Measurements from ENCODE around the gene OR56A1.
"Not testable (repeated sequence)": the region's sequence is repeated elsewhere in the genome, so short reads cannot be mapped to it uniquely, and the experiment has no call there.

Gene OR56A1, protein sequence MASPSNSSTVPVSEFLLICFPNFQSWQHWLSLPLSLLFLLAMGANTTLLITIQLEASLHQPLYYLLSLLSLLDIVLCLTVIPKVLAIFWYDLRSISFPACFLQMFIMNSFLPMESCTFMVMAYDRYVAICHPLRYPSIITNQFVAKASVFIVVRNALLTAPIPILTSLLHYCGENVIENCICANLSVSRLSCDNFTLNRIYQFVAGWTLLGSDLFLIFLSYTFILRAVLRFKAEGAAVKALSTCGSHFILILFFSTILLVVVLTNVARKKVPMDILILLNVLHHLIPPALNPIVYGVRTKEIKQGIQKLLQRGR

DNA sequence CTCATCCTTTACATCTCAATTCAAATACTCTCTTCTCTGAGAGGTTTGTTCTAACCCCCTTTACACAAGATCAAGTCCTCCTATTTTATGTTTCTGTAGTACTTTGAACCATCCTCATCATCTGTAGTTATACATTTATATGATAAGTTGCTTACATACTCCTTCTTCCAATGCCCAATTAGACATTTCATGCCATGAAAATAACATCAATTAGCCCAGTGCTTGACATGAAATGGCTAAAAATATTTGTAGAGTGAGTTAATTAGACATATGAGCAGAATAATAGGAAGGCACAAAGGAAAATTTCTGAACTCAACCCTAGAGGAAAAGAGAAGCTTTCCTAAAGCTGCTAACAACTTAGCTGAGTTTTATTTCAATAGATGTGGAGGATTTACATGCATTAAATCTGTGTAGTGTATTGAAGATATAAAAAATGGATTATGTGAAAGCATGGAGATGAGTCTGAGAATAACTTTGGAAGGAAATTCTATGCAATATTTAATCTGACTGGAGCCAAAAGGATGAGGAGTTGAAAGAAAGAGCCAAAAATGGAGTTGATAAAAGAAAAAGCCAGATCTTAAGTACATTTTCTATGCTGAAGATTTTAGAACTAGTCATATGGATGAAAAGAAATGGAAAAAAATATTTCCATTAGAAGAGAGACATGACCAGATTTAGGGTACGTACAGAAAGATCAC lies at the start of gene OR56A1:
TSS of gene OR56A1 (minus strand) at position 51 of the 698 bp plus-strand sequence. CDS start 3,066 bp downstream, outside the sequence.
- no peak for DNase-seq

DNA sequence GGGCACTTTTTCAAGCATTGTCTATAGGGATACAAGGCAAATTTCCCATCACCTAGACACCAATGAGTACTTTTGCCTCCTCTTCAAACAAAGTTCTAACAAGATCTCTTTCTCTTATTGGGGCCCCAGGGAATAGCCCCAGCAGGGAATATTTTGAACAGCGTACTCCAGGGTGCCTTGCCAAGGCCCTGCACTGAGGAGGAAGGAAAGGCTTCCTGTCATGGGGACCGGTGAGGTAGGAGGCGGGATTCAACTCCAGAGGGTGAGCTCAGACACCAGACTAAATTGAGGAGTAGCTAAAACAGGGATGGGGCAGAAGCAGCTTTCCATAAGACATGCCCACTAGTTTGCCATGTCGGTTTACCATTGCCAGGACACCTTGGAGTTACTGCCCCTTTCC lies 48.9 kb upstream of the OR56A1 start:
- no peak for DNase-seq

DNA sequence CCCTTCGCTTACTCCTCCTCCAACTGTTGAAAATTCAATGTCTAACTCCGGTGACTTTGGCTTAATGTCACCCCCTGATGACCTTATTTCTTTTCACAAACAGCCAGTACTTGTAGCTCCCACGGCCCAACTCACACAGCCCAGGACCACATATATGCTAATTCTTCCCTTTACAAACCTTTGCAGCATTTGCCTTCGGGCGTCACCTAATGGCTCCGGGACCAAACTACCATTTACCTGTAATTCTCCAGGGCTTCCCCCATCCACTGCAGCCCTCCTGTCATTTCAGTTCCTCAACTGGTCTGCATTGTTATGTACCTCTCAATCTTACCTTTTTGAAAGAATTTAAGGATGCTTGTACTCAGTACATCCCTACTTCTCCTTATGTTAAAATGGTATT lies 47.2 kb upstream of the OR56A1 start:
- no peak for DNase-seq

DNA sequence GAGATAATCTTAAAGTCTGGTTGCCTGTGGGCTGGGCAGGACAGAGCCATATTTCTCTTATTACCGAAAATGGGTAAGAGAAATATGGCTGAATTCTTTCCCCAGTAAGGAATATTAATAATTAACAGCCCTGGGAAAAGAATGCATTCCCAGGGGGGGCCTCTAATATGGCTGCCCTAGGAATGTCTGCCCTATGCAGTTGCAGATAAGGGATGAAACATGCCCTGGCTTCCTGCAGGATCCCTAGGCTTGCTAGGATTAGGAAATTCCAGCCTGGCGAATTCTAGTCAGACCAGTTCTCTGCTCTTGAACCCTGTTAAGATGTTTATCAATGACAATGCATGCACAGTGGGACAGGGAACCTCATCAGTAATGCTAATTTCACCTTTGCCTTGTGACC lies 45.9 kb upstream of the OR56A1 start:
- DNase-seq = not testable (repeated sequence)

DNA sequence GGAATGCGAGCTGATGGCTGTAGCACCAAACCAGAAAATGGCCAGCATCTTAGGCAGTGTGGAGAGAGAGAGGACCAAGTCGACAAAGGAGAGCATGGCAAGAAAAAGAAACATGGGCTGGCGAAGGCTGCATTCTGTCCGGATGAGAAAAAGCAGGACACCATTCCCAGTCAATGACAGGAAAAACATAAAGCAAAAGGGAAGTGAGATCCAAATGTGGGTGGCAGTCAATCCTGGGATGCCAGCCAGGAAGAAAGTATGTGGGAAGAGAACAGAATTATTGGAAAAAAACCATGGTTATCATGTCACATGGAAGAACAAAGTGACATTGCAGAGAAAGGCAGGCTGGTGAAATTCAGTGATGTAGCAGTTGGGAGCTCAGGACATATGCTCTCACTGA lies 36.9 kb upstream of the OR56A1 start:
- no peak for DNase-seq

DNA sequence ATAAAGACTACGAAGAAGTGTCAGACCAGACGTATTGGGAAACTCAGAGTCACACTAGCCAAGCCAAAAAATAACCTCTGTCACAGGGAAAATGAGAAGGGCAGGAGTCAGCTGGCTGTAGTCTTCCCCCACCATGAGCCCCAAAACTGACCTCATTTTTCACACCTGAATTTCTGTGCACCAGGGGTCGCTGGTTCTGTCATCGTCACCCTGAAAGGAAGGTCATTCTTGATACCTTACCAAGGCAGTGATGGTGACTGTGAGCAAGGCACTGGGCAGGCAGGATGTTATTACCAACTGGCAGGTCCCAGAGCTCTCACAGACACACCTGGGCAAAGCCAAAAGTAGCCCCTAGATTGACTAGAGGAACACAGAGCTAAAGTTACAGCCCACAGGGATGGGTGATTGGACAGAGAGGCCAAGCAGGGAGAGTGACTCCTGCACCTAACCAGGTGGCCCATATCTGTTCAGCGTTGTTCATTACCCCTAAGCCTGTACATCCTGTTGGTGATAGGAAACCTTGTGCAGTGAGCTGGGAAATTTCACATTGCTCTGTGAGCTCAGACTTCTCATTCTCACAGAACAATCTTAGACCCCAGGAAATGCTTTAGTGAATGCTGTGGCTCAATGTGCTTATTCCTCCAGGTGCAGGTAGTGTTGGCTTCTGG lies 32.3 kb upstream of the OR56A1 start:
- no peak for DNase-seq

DNA sequence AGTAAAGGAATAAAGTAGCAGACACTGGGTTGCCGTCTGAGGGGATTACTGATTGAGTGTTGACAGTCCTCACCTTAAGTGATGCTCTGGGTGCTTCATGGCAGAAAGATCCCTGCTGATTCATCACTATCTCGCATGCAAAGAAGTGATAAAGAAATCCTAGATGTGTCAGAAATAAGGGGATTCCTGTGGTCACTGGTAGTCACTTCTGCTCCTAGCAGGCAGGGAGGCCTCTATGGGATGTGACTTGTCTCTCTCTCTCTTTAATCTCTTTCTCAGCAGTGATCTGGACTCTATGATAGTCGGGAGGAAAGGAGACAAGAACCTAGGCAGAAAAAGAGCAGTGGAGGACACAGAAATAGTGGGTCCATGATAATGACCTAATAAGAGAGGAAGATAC lies 30.9 kb upstream of the OR56A1 start:
- no peak for DNase-seq

DNA sequence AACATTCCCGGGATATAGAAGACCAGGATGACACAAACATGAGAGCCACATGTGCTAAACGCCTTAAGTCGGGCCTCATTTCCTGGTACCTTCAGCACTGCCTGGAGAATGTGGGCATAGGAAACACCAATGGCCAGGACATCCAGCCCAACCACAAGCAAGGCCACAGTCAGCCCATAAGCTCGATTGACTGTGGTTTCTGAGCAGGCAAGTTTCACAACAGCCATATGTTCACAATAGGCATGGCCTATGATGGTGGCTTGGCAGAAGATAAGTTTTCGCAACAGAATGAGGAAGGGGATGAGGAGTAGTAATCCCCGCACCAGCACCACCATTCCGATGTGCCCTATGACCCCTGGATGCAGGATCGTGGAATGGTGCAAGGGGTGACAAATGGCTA lies 26.9 kb upstream of the OR56A1 start:
- no peak for DNase-seq

DNA sequence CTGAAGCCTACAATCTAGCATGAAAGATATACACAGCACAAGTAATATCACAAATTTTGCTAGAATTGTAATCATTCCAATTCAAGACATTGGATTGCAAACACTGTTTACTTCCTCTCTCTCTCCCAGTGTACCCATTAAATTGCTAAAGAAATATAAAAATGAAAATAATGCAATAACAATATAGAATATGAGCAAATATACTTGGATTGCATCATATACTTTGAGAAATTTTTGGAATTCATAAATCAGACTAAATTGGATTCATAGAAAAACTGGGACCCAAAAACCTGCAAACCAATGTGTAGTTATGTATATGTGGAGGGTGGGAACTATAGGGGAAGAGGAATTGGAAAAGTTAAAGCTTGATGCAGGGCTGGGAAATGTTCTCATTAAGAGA lies 25.0 kb upstream of the OR56A1 start:
- DNase-seq = no peak

DNA sequence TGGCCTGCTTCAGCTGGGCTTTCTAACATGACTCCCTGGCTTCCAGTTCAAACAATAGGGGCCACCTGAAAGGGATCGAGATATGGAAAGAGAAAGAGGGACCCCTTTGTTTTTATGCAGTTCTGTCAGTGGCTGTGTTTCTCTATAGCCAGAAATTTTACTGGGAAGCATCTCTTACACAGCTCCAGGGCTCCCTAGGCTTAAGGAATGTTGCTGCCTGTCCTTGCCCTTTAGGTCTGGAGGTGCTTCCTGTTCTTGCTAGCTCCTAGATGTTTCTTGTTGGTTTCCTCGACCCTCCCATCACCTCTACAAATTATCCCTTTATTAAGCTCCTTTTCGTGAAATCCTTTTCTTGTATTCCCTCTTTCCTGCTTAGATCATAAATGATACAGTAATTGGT lies 21.8 kb upstream of the OR56A1 start:
- no peak for DNase-seq

DNA sequence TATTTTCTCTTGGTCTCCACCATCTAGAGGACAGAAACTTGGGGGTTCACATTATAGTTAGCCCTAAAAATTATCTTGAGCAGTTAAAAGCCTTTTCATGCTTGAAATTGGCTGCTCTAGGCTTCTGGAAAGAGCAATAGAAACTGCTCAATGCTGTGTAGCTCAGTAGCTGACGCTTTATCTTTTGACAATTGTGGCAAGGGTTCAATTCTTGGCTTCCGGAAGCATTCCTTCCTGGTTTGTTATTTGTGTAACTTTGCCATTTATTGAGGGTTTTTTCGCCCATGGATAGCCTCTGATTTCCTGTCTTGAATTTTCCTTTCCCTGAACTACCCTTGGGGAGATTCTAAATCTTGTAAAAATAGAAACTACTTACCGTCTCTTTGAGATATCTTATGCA lies 10.3 kb upstream of the OR56A1 start:
- DNase-seq = no peak

DNA sequence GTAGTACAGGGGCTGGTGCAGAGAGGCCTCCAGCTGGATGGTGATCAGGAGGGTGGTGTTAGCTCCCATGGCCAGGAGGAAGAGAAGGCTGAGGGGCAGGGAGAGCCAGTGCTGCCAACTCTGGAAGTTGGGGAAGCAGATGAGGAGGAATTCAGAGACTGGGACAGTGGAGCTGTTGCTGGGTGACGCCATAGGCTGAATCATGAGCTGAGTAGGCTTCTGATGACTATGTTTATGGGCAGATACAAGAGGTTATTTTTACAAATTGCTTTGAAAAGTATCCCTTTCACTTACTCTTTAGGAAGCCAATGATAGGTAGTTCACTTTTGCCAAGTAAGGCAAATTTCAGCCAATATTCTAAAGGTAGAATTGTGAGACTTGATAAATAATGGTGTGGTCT lies 3.1 kb downstream of the OR56A1 start:
- no peak for DNase-seq

DNA sequence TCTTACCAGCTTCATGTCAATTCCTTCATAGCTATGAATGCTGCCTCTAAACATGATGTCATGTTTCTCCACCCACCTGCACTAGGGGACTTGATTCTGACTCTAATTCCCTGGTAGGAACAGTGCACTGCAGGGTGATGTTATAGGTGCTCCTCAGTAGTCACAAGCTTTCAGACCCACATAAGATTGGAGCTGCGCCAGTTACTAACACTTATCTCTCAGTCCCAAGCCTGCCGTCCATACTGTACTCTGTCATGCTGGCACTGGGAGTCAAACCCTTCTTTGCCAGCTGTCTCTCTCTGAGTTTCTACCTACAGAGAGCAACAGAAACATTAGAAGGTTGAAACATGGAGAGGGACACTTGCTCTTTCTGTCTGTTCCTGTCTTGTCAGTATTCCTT lies 5.5 kb downstream of the OR56A1 start:
- no peak for DNase-seq

DNA sequence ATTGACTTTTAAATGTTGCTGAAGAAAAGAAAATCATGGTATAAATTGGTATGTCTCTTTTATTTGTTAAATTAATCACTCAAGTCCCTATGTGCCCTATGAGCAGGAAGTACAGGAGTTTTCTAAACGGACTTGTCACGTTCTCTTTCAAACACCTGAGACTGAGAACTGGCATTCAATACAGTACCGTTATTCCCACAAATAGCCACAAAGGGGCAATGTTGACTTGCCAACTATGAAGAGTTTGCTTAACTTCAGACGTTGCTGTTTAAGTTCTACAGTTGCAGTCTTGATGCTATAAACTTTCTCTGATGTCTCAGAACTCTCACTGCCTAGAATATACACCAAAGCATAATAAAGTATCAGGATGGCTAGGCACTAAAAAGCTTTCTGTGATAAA lies 7.6 kb downstream of the OR56A1 start:
- peak; percentile 2 to 66 (median 18) for DNase-seq

DNA sequence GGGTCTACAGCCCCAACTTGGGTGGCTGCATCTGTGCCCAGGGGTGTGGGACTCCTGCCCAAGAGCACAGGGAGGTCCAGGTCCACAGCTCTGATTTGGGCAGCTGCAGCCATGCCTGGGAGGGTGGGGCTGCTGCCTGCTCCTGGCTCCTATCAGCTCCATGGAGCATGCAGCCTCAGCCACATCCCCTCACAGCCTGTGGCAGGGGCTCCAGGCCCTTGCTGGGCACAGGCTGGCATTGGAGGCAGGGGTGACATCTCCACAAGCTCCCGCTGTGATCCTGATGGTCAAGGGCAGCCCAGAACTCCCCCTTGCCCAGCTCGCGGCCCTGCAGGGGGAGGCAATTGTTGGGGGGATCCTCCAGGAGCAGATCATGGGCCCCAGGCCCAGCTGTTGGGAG lies 17.5 kb downstream of the OR56A1 start:
- no peak for DNase-seq

DNA sequence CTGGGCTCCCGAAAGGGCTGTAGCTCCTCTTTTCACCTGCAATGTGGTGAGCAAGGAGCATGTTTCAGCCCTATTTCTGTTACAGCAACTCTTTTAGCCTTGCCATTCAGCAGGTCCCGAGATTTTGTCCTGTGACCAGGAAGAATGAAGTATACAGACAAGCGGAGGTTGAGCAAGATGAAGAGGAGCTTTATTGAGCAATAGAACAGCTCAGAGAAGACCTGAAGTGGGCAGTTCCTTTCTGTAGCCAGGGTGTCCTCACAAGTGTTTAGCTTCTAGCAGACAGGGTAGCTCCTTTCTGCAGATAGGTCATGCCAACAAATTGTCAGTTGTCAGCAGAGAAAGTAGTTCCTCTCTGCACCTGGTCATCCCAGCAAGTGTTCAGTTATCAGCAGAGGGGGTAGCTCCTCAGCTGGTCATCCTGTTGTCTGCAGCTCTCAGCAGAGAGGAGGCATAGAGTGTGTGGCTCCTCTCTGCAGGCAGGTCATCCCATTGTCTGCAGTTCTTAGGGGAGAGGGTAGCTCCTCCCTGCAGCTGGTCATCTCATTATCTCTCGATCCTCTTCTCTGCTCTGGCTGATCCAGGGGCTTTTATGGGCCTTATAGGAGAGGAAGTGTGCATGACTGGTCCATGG lies 18.4 kb downstream of the OR56A1 start:
- DNase-seq = no peak

DNA sequence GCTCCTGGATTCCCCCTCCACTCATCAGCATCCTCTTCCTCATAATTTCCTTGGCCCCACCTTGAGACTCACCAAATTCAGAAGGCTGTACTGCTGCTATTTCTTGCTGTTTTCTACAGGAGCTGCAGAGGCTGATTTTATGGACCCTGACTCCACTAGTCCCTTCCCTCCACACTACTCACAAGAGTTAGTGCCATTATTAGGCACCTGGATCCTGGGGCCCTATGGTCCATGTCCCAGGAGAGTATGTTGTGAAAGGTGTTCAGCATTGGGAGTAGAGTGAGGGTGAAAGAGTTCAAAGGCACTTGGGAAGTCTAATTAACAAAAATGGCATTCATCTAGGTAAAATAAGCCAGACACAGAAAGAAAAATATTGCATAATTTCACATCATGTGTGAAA lies 23.7 kb downstream of the OR56A1 start, which contains the start of gene OR56A4:
TSS of gene OR56A4 (minus strand) at position 101 of the 400 bp plus-strand sequence. CDS start 3,954 bp downstream, outside the sequence.
- no peak for DNase-seq

DNA sequence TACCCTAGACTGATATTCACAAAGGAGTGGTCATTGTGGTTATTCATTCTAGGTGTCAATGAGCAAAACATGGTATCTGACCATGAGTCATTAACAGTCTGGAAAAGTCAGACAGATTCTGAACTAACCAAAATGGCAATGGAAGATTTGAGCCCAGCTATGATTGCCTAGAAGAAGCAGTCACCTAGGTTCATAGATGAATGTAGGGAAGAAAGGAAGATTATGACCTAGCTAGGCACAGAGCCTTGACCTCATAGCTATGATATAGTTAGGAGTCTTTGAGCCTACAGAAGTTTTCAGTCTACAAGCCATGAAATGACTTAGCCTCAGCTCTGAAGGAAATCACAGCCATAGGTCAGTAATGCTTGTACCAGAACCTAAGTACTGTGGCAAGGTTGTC lies 24.2 kb downstream of the OR56A1 start:
- no peak for DNase-seq

DNA sequence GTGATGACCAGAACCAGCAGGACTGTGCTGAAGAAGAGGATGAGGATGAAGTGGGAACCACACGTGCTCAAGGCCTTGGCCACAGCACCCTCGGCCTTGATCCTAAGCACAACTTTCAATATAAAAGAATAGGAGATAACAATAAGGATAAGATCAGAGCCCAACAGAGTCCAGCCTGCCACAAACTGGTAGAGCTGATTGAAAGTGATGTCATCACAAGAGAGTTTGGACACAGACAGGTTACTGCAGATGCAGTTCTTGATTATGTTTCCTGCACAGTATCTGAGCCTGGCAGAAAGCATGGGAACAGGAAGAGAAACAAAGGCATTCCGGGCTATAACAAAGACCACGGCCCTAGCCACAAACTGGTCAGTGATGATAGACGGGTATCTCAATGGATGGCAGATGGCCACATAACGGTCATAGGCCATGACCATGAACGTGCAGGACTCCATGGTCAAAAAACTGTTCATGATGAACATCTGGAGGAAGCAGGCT lies 28.3 kb downstream of the OR56A1 start:
- no peak for DNase-seq

DNA sequence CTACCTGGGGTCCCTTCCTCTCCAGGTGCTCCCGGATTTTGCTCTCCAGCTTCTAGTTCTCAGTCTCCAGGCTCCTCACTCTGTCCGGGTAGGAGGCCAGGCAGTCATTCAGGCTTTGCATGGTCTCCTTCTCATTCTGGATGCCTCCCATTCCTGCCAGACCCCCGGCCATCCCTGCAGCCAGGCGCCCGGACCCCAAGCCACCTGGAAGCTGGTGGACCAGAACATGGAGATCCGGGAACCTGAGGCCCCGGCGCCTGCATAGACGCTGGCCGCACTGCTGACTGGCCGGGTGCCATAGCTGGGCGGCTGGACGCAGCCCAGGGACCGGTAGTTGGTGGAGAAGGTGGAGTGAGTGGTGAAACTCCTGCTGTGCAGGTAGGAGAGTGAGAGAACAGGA lies 35.8 kb downstream of the OR56A1 start:
- DNase-seq = no peak

DNA sequence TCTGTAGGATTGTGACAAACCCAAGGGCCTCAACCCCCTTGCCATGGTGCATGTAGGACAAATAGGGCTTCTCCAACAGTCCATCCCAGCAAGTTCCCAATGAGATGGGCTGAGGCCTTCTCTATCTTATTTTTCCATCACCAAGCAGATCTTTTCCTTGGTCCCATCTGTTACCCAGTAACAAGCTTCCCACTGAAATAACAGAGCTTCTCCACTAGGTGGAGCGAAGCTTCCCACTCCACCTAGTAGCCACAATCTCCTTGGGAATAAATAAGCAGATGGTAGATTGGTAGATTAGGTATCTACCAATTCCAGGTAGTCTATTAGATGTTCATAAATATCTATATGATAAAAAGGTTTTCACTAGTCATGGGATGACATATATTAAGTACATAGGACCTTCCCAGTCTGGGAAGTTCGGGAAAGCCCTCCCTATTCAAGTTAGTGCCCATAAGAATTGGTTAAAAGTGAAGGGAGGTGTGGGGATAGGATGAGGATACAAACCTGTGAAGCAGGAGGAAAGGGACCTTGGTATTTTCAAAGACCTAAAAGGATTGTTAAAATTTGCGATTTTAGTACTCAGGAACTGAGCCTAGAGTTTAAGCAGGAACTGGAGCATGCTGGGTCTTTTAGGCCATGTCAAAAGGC lies 37.8 kb downstream of the OR56A1 start:
- DNase-seq = peak in 2 of 3 experiments; percentile 1 to 38

DNA sequence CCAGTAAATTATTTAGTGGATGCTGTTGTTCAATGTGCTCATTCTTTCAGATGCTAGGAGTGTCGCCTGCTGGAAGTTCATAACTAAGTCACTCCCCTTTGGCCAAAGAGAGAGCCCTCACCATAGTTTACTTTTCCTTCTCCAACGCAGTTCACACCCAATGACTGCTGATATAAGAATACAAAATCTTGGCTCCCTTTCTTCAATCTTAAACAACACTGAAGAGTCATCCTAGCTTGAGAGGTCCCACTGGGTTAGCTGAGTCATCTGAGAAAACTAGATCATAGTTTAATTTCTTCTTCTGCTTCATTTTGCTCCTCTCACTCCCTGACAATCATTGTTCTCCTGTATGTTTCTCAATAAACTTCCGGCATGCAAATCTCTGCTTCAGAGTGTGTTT lies 38.4 kb downstream of the OR56A1 start:
- DNase-seq = no peak

DNA sequence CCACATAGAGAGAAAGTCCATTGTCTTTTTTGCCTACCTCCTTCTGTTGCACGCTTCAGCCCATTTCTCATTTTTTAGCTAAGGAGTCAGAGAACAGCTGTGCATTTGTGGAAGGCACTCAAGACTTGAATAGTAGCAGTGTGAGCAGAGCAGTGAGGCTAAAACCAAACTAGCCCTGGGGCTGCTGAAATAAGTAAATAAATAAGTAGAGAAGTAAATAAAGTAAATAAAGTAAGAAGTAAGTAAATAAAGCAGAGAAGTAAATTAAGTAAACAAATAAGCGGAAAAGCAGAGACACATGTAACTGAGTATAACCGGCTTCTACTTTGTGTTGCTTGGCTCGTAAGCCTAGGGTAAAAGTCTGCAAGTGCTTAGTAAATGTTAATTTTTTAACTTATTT lies 41.4 kb downstream of the OR56A1 start:
- no peak for DNase-seq

Data from NCI-H1417 (cell line).